Breast epithelium (tissue), 4 donors: ENCODE measurements around the gene PKHD1. TPM values are rescaled to one million over a fixed set of nuclear protein-coding genes. Genes with fewer than 3 reads are reported as not detected.

ENCODE experiments used
- DNase-seq, 2 donors: peaks; one replicate each; pipeline ENCODE4 v3.0.0-alpha.2; 2019; ENCODE audit warnings: low spot score in 2 of 2
- H3K27ac ChIP-seq, 2 donors: fragments of 200-600 bp; sonication (generic) in 1 of 2; one replicate each; pipeline ENCODE4 v1.5.1; 2016 to 2019; ENCODE audit warnings: mild to moderate bottlenecking in 1 of 2
- H3K27me3 ChIP-seq, 2 donors: fragments of 200-600 bp; sonication (generic) in 1 of 2; one replicate each; pipeline versions ENCODE4 v1.5.1 to v1.6.0; 2017 to 2019; ENCODE audit warnings: control low read depth in 1 of 2, mild to moderate bottlenecking in 1 of 2
- H3K36me3 ChIP-seq: fragments of 200-600 bp; one replicate; pipeline ENCODE4 v1.5.1; 2019
- H3K4me1 ChIP-seq, 2 donors: fragments of 200-600 bp; sonication (generic); one replicate each; pipeline ENCODE4 v1.5.1; 2016 to 2019; ENCODE audit warnings: control low read depth in 1 of 2
- H3K4me3 ChIP-seq, 3 donors: fragments of 200-600 bp; sonication (generic); 1 replicate in 2 of 3; 2 replicates in 1 of 3; pipeline ENCODE4 v1.5.1; 2016 to 2019; ENCODE audit warnings: mild to moderate bottlenecking in 3 of 3, moderate library complexity in 2 of 3
- H3K9me3 ChIP-seq, 2 donors: fragments of 200-600 bp; sonication (generic) in 1 of 2; one replicate each; pipeline ENCODE4 v1.5.1; 2016 to 2019; ENCODE audit warnings: control low read depth in 1 of 2
- CTCF ChIP-seq, 3 donors: fragments of 450-650 bp; IDR thresholded peaks; one replicate each; pipeline ENCODE4 v1.5.1; 2016 to 2017; ENCODE audit warnings: antibody characterized with exemption in 3 of 3, mild to moderate bottlenecking in 3 of 3, moderate library complexity in 3 of 3
- POLR2A ChIP-seq: fragments of 450-650 bp; IDR thresholded peaks from one replicate; pipeline ENCODE4 v1.6.1; 2016; ENCODE audit warnings: antibody characterized with exemption, mild to moderate bottlenecking, moderate library complexity
- POLR2AphosphoS5 ChIP-seq, 3 donors: sonication (generic); formaldehyde crosslinking; IDR thresholded peaks; one replicate each; pipeline ENCODE4 v1.6.1; 2017; ENCODE audit warnings: antibody characterized with exemption in 3 of 3
- intact Hi-C: fragments of 100-400 bp; cut with DNase I; formaldehyde crosslinking; loops from one replicate; pipeline ENCODE4 v1.15.1; 2023; ENCODE audit warnings: low total_unique reads
- total RNA-seq, 3 donors: library from RNA; depleted of rRNA; stranded (reverse); fragments of >200 nt; gene quantifications; one replicate each; pipeline ENCODE4 v1.1.0, GENCODE V29; 2016

The PKHD1 gene
- total RNA-seq, 3 donors from 2014 or later = 0.44 to 1.1 (median 0.66) TPM

- Histone ChIP-seq H3K36me3 (no peaks in the 10 kb centered on the region), H3K9me3 (no peaks in the 10 kb centered on the region), H3K27me3 (no peaks in the 10 kb centered on the region), H3K27ac (no peak overlapping the region), H3K4me3 (no peak overlapping the region), H3K4me1 (no peaks in the 10 kb centered on the region)
- no peak for TF ChIP-seq POLR2AphosphoS5 (IDR thresholded peaks at IDR 0.05)
- TF ChIP-seq CTCF (IDR thresholded peaks at IDR 0.05) = no peak
- no peak for TF ChIP-seq POLR2A
- no peak for DNase-seq
- intact Hi-C loops = no loop called here
These were observed 412.1 kb downstream of the PKHD1 start for GRCh38 chr6:51675020-51675921.

GRCh38 chr6:51663525-51663924 is 423.9 kb downstream of the PKHD1 start:
- no peak overlapping the region for H3K27ac ChIP-seq
- intact Hi-C loops = no loop called here

GRCh38 chr6:51660767-51661166 is 426.6 kb downstream of the PKHD1 start:
- no peaks in the 10 kb centered on the region for H3K27me3 ChIP-seq
- no peaks in the 10 kb centered on the region for H3K4me1 ChIP-seq
- TF ChIP-seq POLR2A (no peak), CTCF (IDR thresholded peaks at IDR 0.05) (no peak), POLR2AphosphoS5 (IDR thresholded peaks at IDR 0.05) (no peak)
- H3K9me3 ChIP-seq = no peaks in the 10 kb centered on the region
- intact Hi-C loops = no loop called here
- no peak overlapping the region for H3K4me3 ChIP-seq
- DNase-seq = no peak
- H3K36me3 ChIP-seq = no peaks in the 10 kb centered on the region
- no peak overlapping the region for H3K27ac ChIP-seq

More at GRCh38 chr6:51663525-51663924, 423.9 kb downstream of the PKHD1 start:
- Histone ChIP-seq H3K9me3 (no peaks in the 10 kb centered on the region), H3K27me3 (no peaks in the 10 kb centered on the region), H3K36me3 (no peaks in the 10 kb centered on the region), H3K4me3 (no peak overlapping the region), H3K4me1 (no peaks in the 10 kb centered on the region)
- no peak for DNase-seq
- no peak for TF ChIP-seq CTCF (IDR thresholded peaks at IDR 0.05)
- no peak for TF ChIP-seq POLR2A
- TF ChIP-seq POLR2AphosphoS5 (IDR thresholded peaks at IDR 0.05) = no peak

GRCh38 chr6:51657491-51657890 is 429.9 kb downstream of the PKHD1 start:
- H3K9me3 ChIP-seq = no peaks in the 10 kb centered on the region
- intact Hi-C loops = no loop called here
- DNase-seq = no peak
- no peaks in the 10 kb centered on the region for H3K4me1 ChIP-seq
- no peak for TF ChIP-seq POLR2AphosphoS5 (IDR thresholded peaks at IDR 0.05)
- no peak for TF ChIP-seq POLR2A
- no peaks in the 10 kb centered on the region for H3K27me3 ChIP-seq
- no peak overlapping the region for H3K27ac ChIP-seq
- H3K4me3 ChIP-seq = no peak overlapping the region
- no peaks in the 10 kb centered on the region for H3K36me3 ChIP-seq

- no peak for TF ChIP-seq POLR2AphosphoS5 (IDR thresholded peaks at IDR 0.05)
- TF ChIP-seq POLR2A = no peak
- no peak for TF ChIP-seq CTCF (IDR thresholded peaks at IDR 0.05)
- H3K36me3 ChIP-seq = no peaks in the 10 kb centered on the region
- H3K27ac ChIP-seq = no peak overlapping the region
- no peak overlapping the region for H3K4me3 ChIP-seq
- intact Hi-C loops = no loop called here
- H3K9me3 ChIP-seq = no peaks in the 10 kb centered on the region
- H3K27me3 ChIP-seq = no peaks in the 10 kb centered on the region
- no peaks in the 10 kb centered on the region for H3K4me1 ChIP-seq
- DNase-seq = no peak
These were observed 431.9 kb downstream of the PKHD1 start for GRCh38 chr6:51655517-51655916.
